ENCODE results near the gene POLR2C. TPM values are rescaled to one million over a fixed set of nuclear protein-coding genes. Genes with fewer than 3 reads are reported as not detected.

Gene POLR2C
- total and polyA plus RNA-seq, 2 of the 13 experiments (the other 11 are each of a cell fraction or from before 2014, with no cell fraction given) = 104 to 216 TPM

DNA sequence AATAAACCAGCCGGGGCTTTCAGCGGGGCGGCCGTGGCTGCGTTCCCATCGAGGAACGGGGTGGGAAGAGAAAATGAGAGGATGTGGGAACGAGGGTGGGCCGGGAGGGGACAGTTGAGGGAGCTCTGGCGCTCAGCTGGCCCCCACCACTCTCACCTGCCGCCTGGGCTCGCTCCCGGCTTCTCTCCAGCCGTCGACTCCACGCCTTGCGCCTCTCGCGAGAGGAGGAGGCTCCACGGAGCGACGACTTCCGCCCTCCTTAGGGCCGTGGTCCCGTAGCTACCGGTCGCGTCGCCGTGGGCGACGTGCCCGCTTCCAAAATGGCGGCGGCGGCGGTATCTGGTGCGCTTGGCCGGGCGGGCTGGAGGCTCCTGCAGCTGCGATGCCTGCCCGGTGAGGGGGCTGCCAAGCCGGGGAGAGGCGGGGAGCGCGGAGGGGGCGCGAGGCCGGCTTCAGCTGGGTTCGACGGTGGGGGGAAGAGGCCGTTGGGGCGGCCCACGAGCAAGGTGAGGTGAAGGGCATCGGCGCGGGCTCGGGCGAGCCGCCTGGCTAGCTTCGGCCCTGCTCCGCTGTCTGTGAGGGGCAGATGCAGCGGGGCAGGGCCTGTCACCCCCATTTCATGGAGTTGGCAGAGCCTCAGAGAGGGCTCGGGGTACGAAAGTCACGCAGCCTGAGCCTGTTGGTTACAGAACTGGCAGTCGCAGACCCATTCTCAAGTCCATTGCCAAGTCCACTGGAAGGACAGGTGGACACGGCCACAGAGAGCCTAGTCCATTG is 15.1 kb upstream of the POLR2C start, which contains the start of the genes CIAPIN1 and COQ9 (continued):
- TF ChIP-seq ZNF609 (CRISPR knock-in tag; IDR thresholded peaks at IDR 0.05; ENCODE audit: borderline replicate concordance) (peak; percentile 73), SRSF4 (IDR thresholded peaks at IDR 0.05; ENCODE audit: low read depth, low read length, poor library complexity, severe bottlenecking) (no peak), SNRNP70 (IDR thresholded peaks at IDR 0.05; ENCODE audit: low read depth, low read length) (no peak), ZNF383 (CRISPR knock-in tag; IDR thresholded peaks at IDR 0.05; ENCODE audit: borderline replicate concordance) (0 out of 2 replicates have a peak, but pooled peaks have one; percentile 48), SOX5 (CRISPR knock-in tag; IDR thresholded peaks at IDR 0.05; ENCODE audit: borderline replicate concordance) (peak; percentile 57; the same call in 1 of the 2 replicates), MXD4 (CRISPR knock-in tag; IDR thresholded peaks at IDR 0.05) (peak; percentile 96), MTA1 (CRISPR knock-in tag; IDR thresholded peaks at IDR 0.05; ENCODE audit: borderline replicate concordance) (0 out of 2 replicates have a peak, but pooled peaks have one; percentile 91), GATAD2A (CRISPR knock-in tag; IDR thresholded peaks at IDR 0.05) (peak; percentile 64; the same call in 1 of the 2 replicates)
- TF ChIP-seq, protein P1, sequence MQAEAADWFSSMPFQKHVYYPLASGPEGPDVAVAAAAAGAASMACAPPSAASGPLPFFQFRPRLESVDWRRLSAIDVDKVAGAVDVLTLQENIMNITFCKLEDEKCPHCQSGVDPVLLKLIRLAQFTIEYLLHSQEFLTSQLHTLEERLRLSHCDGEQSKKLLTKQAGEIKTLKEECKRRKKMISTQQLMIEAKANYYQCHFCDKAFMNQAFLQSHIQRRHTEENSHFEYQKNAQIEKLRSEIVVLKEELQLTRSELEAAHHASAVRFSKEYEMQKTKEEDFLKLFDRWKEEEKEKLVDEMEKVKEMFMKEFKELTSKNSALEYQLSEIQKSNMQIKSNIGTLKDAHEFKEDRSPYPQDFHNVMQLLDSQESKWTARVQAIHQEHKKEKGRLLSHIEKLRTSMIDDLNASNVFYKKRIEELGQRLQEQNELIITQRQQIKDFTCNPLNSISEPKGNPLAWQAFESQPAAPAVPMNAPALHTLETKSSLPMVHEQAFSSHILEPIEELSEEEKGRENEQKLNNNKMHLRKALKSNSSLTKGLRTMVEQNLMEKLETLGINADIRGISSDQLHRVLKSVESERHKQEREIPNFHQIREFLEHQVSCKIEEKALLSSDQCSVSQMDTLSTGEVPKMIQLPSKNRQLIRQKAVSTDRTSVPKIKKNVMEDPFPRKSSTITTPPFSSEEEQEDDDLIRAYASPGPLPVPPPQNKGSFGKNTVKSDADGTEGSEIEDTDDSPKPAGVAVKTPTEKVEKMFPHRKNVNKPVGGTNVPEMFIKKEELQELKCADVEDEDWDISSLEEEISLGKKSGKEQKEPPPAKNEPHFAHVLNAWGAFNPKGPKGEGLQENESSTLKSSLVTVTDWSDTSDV (CRISPR knock-in tag; IDR thresholded peaks at IDR 0.05) = peak; percentile 52; the same call in 1 of the 2 replicates
- TF ChIP-seq, protein P2, sequence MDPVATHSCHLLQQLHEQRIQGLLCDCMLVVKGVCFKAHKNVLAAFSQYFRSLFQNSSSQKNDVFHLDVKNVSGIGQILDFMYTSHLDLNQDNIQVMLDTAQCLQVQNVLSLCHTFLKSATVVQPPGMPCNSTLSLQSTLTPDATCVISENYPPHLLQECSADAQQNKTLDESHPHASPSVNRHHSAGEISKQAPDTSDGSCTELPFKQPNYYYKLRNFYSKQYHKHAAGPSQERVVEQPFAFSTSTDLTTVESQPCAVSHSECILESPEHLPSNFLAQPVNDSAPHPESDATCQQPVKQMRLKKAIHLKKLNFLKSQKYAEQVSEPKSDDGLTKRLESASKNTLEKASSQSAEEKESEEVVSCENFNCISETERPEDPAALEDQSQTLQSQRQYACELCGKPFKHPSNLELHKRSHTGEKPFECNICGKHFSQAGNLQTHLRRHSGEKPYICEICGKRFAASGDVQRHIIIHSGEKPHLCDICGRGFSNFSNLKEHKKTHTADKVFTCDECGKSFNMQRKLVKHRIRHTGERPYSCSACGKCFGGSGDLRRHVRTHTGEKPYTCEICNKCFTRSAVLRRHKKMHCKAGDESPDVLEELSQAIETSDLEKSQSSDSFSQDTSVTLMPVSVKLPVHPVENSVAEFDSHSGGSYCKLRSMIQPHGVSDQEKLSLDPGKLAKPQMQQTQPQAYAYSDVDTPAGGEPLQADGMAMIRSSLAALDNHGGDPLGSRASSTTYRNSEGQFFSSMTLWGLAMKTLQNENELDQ (CRISPR knock-in tag; IDR thresholded peaks at IDR 0.05; ENCODE audit: borderline replicate concordance) = peak; percentile 70; the same call in 1 of the 2 replicates
- TF ChIP-seq, protein P3, sequence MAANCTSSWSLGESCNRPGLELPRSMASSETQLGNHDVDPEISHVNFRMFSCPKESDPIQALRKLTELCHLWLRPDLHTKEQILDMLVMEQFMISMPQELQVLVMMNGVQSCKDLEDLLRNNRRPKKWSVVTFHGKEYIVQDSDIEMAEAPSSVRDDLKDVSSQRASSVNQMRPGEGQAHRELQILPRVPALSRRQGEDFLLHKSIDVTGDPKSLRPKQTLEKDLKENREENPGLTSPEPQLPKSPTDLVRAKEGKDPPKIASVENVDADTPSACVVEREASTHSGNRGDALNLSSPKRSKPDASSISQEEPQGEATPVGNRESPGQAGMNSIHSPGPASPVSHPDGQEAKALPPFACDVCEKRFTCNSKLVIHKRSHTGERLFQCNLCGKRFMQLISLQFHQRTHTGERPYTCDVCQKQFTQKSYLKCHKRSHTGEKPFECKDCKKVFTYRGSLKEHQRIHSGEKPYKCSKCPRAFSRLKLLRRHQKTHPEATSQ (CRISPR knock-in tag; IDR thresholded peaks at IDR 0.05; ENCODE audit: borderline replicate concordance) = peak; percentile 48; the same call in 1 of the 2 replicates
